SKM-1 (cell line): ENCODE data around the gene CSPG4.
"Not testable (repeated sequence)": the region's sequence is repeated elsewhere in the genome, so short reads cannot be mapped to it uniquely, and the experiment has no call there.

Experiments used
- DNase-seq: peaks from one replicate; lab custom pipeline; 2025; ENCODE audit not compliant: unreplicated experiment; lab: John Stamatoyannopoulos, UW

CSPG4 gene

GRCh38 chr15:75689429-75689828, 23.2 kb downstream of the CSPG4 start:
- not testable (repeated sequence) for DNase-seq

- no peak for DNase-seq
Observed at GRCh38 chr15:75688831-75689230, 23.8 kb downstream of the CSPG4 start.

GRCh38 chr15:75688278-75688557, 24.4 kb downstream of the CSPG4 start:
- no peak for DNase-seq

- no peak for DNase-seq
Observed at GRCh38 chr15:75687486-75688277, 25.0 kb downstream of the CSPG4 start.

- peak; percentile 11 for DNase-seq
Observed at GRCh38 chr15:75686212-75686642, 26.4 kb downstream of the CSPG4 start.

DNA sequence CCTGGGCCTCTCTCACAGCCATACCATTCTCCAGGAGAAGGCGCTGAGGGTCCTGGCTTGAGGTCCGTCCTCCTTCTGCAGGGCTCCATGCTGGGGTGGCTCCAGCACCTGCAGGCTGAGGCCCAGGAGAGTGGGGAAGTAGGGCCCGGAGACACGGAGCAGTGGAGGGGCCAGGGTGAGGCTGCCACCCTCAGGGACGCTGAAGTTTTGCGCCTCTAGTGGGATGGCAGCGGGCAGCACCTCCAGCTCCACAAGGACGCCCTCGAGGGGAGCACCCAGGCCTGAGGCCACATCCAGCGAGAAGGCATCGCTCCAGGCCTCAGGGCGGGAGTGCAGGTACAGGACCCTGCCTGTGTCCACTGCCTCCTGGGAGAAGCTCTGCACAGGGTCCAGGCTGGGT, 27.5 kb downstream of the CSPG4 start:
- DNase-seq, result no peak

- DNase-seq, result no peak
Observed at GRCh38 chr15:75684648-75685047, 28.0 kb downstream of the CSPG4 start.

GRCh38 chr15:75683646-75684312, 28.9 kb downstream of the CSPG4 start:
- DNase-seq, result peak; percentile 8

DNA sequence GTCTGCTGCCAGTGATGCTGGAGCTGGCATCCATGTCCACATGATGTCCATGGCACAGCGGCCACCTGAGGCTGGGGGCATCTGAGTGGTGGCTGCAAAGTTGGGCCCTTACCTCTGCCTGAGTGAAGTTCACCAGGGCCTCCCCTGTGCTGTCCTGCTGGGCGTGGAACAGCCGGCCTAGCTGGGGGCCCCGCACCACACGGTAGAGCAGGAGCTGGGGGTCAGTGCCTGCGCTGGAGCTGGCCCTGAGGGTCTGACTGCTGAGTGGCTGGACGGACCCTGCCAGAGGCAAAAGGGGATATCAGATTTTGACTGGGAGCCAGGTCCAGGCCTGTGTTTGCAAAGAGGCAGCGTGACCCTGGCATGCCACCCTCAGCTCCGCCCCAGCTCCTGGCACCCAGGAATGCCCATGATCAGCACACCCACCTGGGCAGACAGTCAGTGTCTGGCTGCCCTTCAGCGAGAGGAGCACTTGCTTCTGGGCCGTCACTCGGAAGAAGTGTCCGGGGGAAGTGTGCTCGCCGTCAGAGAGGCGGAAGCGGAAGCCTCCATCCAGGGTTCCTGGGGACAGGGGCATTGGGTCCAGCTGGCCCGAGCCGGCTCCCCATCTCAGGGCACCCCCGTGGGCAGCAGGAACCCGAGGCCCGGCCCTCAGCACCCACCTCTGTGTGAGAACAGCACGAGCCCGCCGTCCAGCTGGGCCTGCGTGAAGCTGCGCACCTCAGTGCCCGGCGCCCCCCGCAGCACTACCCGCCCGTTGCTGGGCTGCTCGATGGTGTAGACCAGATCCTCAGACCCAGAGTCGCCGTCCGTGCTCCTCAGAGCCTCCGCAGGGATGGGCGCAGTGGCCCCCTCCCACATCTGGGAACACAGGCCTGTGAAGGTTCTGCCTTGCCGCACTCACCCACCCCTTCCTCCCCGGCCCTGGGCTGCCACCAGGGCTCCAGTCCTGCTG, 30.2 kb downstream of the CSPG4 start:
- DNase-seq, result no peak

- DNase-seq, result no peak
Observed at GRCh38 chr15:75680007-75680789, 32.5 kb downstream of the CSPG4 start.

DNA sequence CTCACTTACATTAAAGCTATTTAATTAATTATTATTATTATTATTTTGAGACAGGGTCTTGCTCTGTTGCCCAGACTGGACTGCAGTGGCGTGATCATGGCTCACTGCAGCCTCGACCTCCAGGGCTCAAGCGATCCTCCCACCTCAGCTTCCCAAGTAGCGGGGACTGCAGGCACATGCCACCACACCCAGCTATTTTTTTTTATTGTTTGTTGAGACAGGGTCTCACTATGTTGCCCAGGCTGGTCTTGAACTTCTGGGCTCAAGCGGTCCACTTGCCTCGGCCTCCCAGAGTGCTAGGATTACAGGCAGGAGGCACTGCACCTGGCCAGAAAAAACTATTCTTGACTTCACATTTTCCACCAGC, 34.3 kb downstream of the CSPG4 start:
- not testable (repeated sequence) for DNase-seq

DNA sequence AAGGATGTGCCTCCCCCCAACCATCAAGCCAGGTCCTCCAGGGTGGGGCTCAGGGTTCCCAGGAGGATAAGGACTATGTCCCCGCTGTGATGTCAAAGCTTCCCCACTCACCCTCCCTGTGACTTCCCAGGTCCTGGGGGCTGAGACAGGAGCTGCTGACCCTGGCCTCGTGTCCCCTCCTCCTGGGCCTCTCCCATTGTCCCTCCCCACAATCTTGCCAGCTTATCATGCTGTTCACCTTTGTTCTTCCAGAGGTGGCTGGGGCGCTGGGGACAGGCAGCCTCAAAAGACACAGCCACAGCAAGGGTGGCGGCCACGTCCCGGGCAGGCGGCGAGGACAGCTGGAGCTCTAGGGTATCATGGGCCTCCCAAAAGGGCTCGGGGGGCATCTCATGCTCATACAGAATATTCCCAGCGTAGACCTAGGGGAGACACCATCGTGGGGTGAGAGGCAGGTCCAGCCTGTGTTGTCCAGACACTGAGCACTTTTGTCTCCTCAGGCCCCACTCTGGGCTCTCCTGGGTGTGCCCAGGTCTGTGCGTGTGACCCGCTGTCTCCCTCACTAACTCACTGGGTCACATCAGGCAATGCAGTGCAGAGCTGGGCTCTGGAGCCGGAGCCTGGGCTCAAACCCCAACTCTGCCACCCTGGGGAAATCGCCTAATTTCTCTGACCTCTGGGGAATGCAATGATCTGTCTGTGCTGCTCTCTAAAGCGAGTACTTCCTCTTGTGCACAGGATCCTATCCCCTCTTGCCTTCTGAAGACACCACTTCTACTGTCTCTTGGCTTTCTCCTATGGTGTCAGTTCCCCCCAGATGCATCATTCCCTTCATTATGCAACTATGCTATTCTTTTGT, 35.0 kb downstream of the CSPG4 start:
- no peak for DNase-seq

- DNase-seq, result no peak
Observed at GRCh38 chr15:75676688-75677464, 35.8 kb downstream of the CSPG4 start.

DNA sequence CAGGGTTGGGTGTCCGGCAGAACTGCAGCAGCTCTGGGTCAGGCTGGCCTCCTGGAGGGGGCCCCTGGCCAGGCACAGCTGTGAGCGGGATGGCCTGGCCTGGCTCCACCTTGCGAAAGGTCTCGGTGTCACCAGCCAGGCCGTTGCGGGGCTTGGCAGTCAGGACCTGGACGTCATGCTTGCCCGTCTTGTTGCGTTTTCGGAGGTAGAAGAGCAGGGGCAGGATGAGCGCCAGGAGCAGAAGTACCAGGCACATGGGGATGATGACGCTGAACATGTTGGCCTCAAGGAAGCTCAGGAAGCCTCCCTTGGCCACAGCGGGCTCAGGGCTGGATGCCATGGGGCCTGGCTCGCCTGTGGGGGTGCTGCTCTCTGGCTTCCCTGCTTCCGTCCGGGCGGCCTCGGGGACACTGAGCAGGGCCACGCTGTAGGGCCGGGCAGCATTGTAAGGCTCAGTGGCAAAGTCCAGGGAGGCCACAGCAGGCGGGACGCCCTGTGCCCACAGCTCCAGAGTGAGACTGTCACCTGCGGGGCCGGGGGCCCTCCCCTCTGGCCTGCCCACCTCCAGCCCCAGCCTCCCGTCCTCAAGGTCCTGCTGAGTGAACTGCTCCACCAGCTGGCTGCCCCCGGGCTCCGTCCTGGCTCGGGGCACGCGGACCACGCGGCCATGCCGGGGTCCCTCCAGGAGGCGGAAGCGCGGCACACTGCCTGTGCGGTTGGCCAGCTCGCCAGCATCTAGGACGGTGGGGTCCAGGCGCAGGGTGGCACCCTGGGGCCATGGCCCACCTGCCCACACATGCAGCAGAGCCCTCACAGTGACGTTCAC, 36.9 kb downstream of the CSPG4 start:
- DNase-seq, result no peak

DNA sequence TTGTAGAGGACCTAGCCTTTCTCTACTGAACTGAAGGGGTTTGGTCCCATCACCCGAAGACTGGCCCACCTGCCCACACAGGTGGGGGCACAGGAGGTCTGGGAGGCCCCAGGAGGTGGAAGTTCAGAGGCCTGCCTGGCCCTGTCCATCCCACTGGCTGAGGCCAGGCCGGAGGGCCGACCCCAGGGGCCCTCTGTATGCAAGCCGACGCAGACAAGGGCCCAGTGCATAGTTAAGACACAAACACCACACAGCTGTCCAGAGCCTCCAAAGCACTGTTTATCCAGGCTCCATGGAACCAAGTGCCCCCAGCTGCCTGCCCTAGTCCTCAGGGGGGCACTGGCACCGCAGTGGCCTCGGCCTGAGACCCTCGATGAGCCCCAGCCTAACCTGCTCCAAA, 38.3 kb downstream of the CSPG4 start:
- DNase-seq, result no peak

DNA sequence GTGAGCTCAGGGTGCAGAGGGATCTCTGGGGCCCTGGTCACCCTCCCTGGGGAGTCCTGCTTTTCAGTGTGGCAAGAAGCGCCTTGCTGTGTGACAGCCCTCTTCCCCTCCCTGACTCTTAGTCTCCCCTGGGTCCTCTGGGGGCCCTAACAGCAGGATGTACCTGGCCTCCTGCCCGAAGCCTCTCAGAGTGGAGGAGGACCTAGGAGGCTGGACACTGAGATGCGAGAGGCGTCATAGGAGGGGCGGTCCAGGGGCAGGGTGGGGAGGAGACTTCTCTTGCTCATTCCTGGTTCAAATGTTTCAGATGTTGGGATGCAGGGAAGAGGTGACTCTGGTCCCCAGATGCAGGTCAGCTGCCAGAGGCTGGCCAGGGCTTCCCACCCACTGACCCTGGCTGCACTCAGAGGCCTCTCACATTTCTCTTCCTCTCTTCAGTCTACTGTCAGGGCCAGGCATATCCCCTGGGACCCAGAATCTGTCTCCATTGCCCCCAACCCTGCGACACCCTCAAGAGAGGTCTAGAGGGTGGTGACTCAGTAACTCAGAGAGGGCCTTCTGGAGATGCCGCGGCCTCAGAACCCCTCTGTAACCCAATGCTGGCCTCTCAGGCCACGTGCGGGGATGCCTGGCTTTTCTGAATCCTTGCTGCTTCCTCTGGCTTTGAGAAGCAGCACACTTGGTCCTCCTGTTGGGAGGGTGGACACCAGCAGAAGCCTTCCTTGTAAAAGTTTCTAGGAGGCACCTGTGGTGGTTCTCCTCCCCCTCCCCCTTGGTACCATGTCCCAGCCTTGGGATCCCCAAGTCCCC, 39.0 kb downstream of the CSPG4 start:
- no peak for DNase-seq

- no peak for DNase-seq
Observed at GRCh38 chr15:75672646-75673425, 39.8 kb downstream of the CSPG4 start.
